Progenitor cell of endocrine pancreas (in vitro differentiated cells): ENCODE data around the gene GRAMD4. TPM values are rescaled to one million over a fixed set of nuclear protein-coding genes. Genes with fewer than 3 reads are reported as not detected.

Source experiments
- DNase-seq: peaks from one replicate; pipeline ENCODE4 v3.0.0; 2021; ENCODE audit warnings: low spot score; ENCODE audit not compliant: unreplicated experiment
- H3K27ac Mint-ChIP-seq: 2 replicates; pipeline ENCODE4 v1.8.0; 2021; ENCODE audit warnings: mild to moderate bottlenecking, moderate library complexity, mixed read lengths
- H3K27me3 Mint-ChIP-seq: 2 replicates; pipeline ENCODE4 v1.8.0; 2021; ENCODE audit warnings: mixed read lengths
- H3K36me3 Mint-ChIP-seq: 2 replicates; pipeline ENCODE4 v1.8.0; 2022; ENCODE audit warnings: mixed read lengths; ENCODE audit not compliant: insufficient read depth
- H3K4me1 Mint-ChIP-seq: 2 replicates; pipeline ENCODE4 v1.8.0; 2021; ENCODE audit warnings: low read depth, mixed read lengths
- H3K4me3 Mint-ChIP-seq: 2 replicates; pipeline ENCODE4 v1.8.0; 2021; ENCODE audit warnings: low read depth, mild to moderate bottlenecking, moderate library complexity, mixed read lengths
- H3K9me3 Mint-ChIP-seq: 2 replicates; pipeline ENCODE4 v1.8.0; 2021; ENCODE audit warnings: low read depth, mixed read lengths
- CTCF ChIP-seq: fragments of 200-600 bp; sonication (generic); IDR thresholded peaks from one replicate; pipeline ENCODE4 v1.5.0; 2021; ENCODE audit warnings: antibody characterized with exemption, mild to moderate bottlenecking; ENCODE audit not compliant: unreplicated experiment
- total RNA-seq: library from RNA; stranded (reverse); gene quantifications from 2 replicates; pipeline ENCODE4 v1.2.1, GENCODE V29; 2021

GRAMD4 gene
- total RNA-seq, 1 donor from 2014 or later: 68.8 TPM

- no peak for TF ChIP-seq CTCF
- H3K9me3 Mint-ChIP-seq: no peaks in the 10 kb centered on the region
- H3K27ac Mint-ChIP-seq: no peak overlapping the region
- H3K27me3 Mint-ChIP-seq: no peaks in the 10 kb centered on the region
- no peak for DNase-seq
- H3K36me3 Mint-ChIP-seq: peaks cover 26% of the 10 kb centered on the region
- no peaks in the 10 kb centered on the region for H3K4me1 Mint-ChIP-seq
- no peak overlapping the region for H3K4me3 Mint-ChIP-seq
Observed at GRCh38 chr22:46697811-46698515, 77.8 kb downstream of the GRAMD4 start.

- H3K27me3 Mint-ChIP-seq: no peaks in the 10 kb centered on the region
- H3K4me1 Mint-ChIP-seq: peaks cover under 1% of the 10 kb centered on the region
- no peak for TF ChIP-seq CTCF
- H3K27ac Mint-ChIP-seq: no peak overlapping the region
- no peaks in the 10 kb centered on the region for H3K9me3 Mint-ChIP-seq
- H3K4me3 Mint-ChIP-seq: no peak overlapping the region
- peaks cover 29% of the 10 kb centered on the region for H3K36me3 Mint-ChIP-seq
- DNase-seq: no peak
Observed at GRCh38 chr22:46699091-46699490, 78.9 kb downstream of the GRAMD4 start.

- Mint-ChIP-seq H3K4me3 (no peak overlapping the region), H3K27ac (no peak overlapping the region), H3K27me3 (peaks cover 2% of the 10 kb centered on the region), H3K4me1 (peaks cover 11% of the 10 kb centered on the region), H3K9me3 (no peaks in the 10 kb centered on the region), H3K36me3 (peaks cover 37% of the 10 kb centered on the region)
- no peak for DNase-seq
- no peak for TF ChIP-seq CTCF
Observed at GRCh38 chr22:46701262-46701661, 81.1 kb downstream of the GRAMD4 start.

GRCh38 chr22:46703171-46703995 is 83.2 kb downstream of the GRAMD4 start:
- H3K36me3 Mint-ChIP-seq: peaks cover 51% of the 10 kb centered on the region
- H3K9me3 Mint-ChIP-seq: no peaks in the 10 kb centered on the region
- peaks cover 12% of the 10 kb centered on the region for H3K4me1 Mint-ChIP-seq
- H3K27me3 Mint-ChIP-seq: peaks cover 2% of the 10 kb centered on the region
- H3K4me3 Mint-ChIP-seq: no peak overlapping the region
- DNase-seq: no peak
- no peak for TF ChIP-seq CTCF
- no peak overlapping the region for H3K27ac Mint-ChIP-seq

GRCh38 chr22:46703996-46704370 is 83.8 kb downstream of the GRAMD4 start:
- H3K4me1 Mint-ChIP-seq: peaks cover 12% of the 10 kb centered on the region
- no peak overlapping the region for H3K4me3 Mint-ChIP-seq
- peaks cover 2% of the 10 kb centered on the region for H3K27me3 Mint-ChIP-seq
- DNase-seq: no peak
- TF ChIP-seq CTCF: no peak
- no peak overlapping the region for H3K27ac Mint-ChIP-seq
- H3K9me3 Mint-ChIP-seq: no peaks in the 10 kb centered on the region
- peaks cover 53% of the 10 kb centered on the region for H3K36me3 Mint-ChIP-seq
